Measurements from ENCODE around the gene SHH.

Gene SHH

GRCh38 chr7:155761162-155761561, 51.1 kb downstream of the SHH start:
- no peak overlapping the region for H3K4me3 ChIP-seq (ENCODE audit: low read depth, low read length)
- no peak for TF ChIP-seq CTCF (IDR thresholded peaks at IDR 0.05; ENCODE audit: low read depth, low read length, missing control alignments)
- in situ Hi-C loops (cut with HindIII; ENCODE audit: low sequenced_read_pairs) = no loop called here
- DNase-seq (ENCODE audit: low read depth) = no peak

- TF ChIP-seq CTCF (IDR thresholded peaks at IDR 0.05; ENCODE audit: low read depth, low read length, missing control alignments) = no peak
- no peak overlapping the region for H3K4me3 ChIP-seq (ENCODE audit: low read depth, low read length)
- in situ Hi-C loops (cut with HindIII; ENCODE audit: low sequenced_read_pairs) = no loop called here
- DNase-seq (ENCODE audit: low read depth) = no peak
Observed at GRCh38 chr7:155759740-155760430, 52.4 kb downstream of the SHH start.

GRCh38 chr7:155758348-155758747, 53.9 kb downstream of the SHH start:
- TF ChIP-seq CTCF (IDR thresholded peaks at IDR 0.05; ENCODE audit: low read depth, low read length, missing control alignments) = no peak
- in situ Hi-C loops (cut with HindIII; ENCODE audit: low sequenced_read_pairs) = no loop called here

GRCh38 chr7:155756322-155756721, 55.9 kb downstream of the SHH start:
- no peak overlapping the region for H3K4me3 ChIP-seq (ENCODE audit: low read depth, low read length)
- in situ Hi-C loops (cut with HindIII; ENCODE audit: low sequenced_read_pairs) = no loop called here
- no peak for TF ChIP-seq CTCF (IDR thresholded peaks at IDR 0.05; ENCODE audit: low read depth, low read length, missing control alignments)
- DNase-seq (ENCODE audit: low read depth) = no peak

More at GRCh38 chr7:155758348-155758747, 53.9 kb downstream of the SHH start:
- no peak overlapping the region for H3K4me3 ChIP-seq (ENCODE audit: low read depth, low read length)
- no peak for DNase-seq (ENCODE audit: low read depth)

GRCh38 chr7:155755026-155755425, 57.2 kb downstream of the SHH start:
- no peak for TF ChIP-seq CTCF (IDR thresholded peaks at IDR 0.05; ENCODE audit: low read depth, low read length, missing control alignments)
- in situ Hi-C loops (cut with HindIII; ENCODE audit: low sequenced_read_pairs) = no loop called here
- DNase-seq (ENCODE audit: low read depth) = no peak
- no peak overlapping the region for H3K4me3 ChIP-seq (ENCODE audit: low read depth, low read length)

GRCh38 chr7:155754165-155754564, 58.1 kb downstream of the SHH start:
- in situ Hi-C loops (cut with HindIII; ENCODE audit: low sequenced_read_pairs) = no loop called here
- DNase-seq (ENCODE audit: low read depth) = no peak
- H3K4me3 ChIP-seq (ENCODE audit: low read depth, low read length) = no peak overlapping the region
- no peak for TF ChIP-seq CTCF (IDR thresholded peaks at IDR 0.05; ENCODE audit: low read depth, low read length, missing control alignments)

Measured in astrocyte of the cerebellum (primary cell).